GM23338 (cell line): ENCODE measurements around the gene AKNAD1.

Experiments used
- CREB1 ChIP-seq: fragments of 250-450 bp; sonication (Bioruptor Pico); IDR thresholded peaks from 2 replicates; pipeline ENCODE4 v1.5.0; 2020; ENCODE audit warnings: low read depth, mild to moderate bottlenecking, moderate library complexity
- CTCF ChIP-seq, 2 experiments: fragments of 200-600 bp in 1 of 2; sonication (generic) in 1 of 2; conservative IDR thresholded peaks; 2 replicates each; pipeline versions ENCODE4 v1.5.1 to v1.6.1; 2016 to 2017; ENCODE audit warnings: antibody characterized with exemption in 2 of 2, low read depth in 2 of 2, mild to moderate bottlenecking in 2 of 2, moderate library complexity in 1 of 2
- EZH2phosphoT487 ChIP-seq: fragments of 200-600 bp; sonication (generic); IDR thresholded peaks from one replicate; pipeline ENCODE4 v1.8.1; 2018; ENCODE audit warnings: antibody characterized with exemption; ENCODE audit not compliant: unreplicated experiment
- POLR2AphosphoS5 ChIP-seq: IDR thresholded peaks from 2 replicates; pipeline ENCODE4 v1.6.1; 2016; ENCODE audit warnings: antibody characterized with exemption, low read depth

DNA sequence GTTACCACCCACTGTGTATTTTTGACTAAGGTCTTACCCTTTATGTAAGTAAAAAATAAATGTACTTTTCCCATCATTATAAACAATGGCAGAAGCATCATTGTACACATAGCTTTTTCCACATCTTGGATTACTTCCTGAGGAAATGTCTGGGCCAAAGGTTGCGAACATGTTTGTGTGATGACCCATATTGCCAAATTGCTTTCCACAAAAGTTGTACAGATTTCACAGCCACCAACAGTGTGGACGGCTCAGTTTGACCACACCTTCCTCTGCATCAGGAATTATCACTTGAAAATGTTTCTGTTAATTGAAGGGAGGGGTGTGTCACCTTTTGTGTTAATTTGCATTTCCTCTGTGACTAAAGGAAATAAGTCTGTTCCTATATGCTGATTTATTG, 25.7 kb downstream of the AKNAD1 start:
- TF ChIP-seq CTCF (conservative IDR thresholded peaks at IDR 0.05; ENCODE audit: low read depth in 2 of 2) (no peak), CREB1 (CRISPR knock-in tag) (no peak), POLR2AphosphoS5 (no peak), EZH2phosphoT487 (no peak)
